NCI-H1048 (cell line): Measurements from ENCODE around the gene BMP7.
"Not testable (repeated sequence)": the region's sequence is repeated elsewhere in the genome, so short reads cannot be mapped to it uniquely, and the experiment has no call there.

Experiments used
- DNase-seq: peaks from one replicate; lab custom pipeline; 2025; lab: John Stamatoyannopoulos, UW

The BMP7 gene

GRCh38 chr20:57265336-57265996, 975 bp downstream of the BMP7 start:
- no peak for DNase-seq

- not testable (repeated sequence) for DNase-seq
Observed at GRCh38 chr20:57264908-57265335, 1.5 kb downstream of the BMP7 start.

GRCh38 chr20:57263801-57264792, 2.3 kb downstream of the BMP7 start:
- no peak for DNase-seq

GRCh38 chr20:57262784-57263609, 3.4 kb downstream of the BMP7 start:
- no peak for DNase-seq

GRCh38 chr20:57262301-57262700, 4.1 kb downstream of the BMP7 start:
- no peak for DNase-seq

- no peak for DNase-seq
Observed at GRCh38 chr20:57261457-57262251, 4.8 kb downstream of the BMP7 start.

GRCh38 chr20:57260934-57261333, 5.5 kb downstream of the BMP7 start:
- no peak for DNase-seq

- no peak for DNase-seq
Observed at GRCh38 chr20:57259938-57260921, 6.2 kb downstream of the BMP7 start.

GRCh38 chr20:57259121-57259937, 7.1 kb downstream of the BMP7 start:
- no peak for DNase-seq

- DNase-seq = no peak
Observed at GRCh38 chr20:57257701-57258453, 8.6 kb downstream of the BMP7 start.

GRCh38 chr20:57256908-57257307, 9.5 kb downstream of the BMP7 start:
- no peak for DNase-seq

GRCh38 chr20:57256205-57256604, 10.2 kb downstream of the BMP7 start:
- no peak for DNase-seq

- no peak for DNase-seq
Observed at GRCh38 chr20:57255183-57255582, 11.3 kb downstream of the BMP7 start.

GRCh38 chr20:57252559-57253162, 13.8 kb downstream of the BMP7 start:
- no peak for DNase-seq

GRCh38 chr20:57251949-57252348, 14.5 kb downstream of the BMP7 start:
- no peak for DNase-seq

GRCh38 chr20:57251344-57251743, 15.1 kb downstream of the BMP7 start:
- no peak for DNase-seq

GRCh38 chr20:57250607-57251343, 15.7 kb downstream of the BMP7 start:
- no peak for DNase-seq
